ENCODE measurements around the gene HPCAL1.

HPCAL1 gene

GRCh38 chr2:10426726-10427617 lies 124.3 kb downstream of the HPCAL1 start:
- DNase-seq (ENCODE audit: low read depth in 2 of 2) = no peak

- DNase-seq (ENCODE audit: low read depth in 2 of 2) = no peak
Observed at GRCh38 chr2:10427618-10427949, 124.9 kb downstream of the HPCAL1 start.

DNA sequence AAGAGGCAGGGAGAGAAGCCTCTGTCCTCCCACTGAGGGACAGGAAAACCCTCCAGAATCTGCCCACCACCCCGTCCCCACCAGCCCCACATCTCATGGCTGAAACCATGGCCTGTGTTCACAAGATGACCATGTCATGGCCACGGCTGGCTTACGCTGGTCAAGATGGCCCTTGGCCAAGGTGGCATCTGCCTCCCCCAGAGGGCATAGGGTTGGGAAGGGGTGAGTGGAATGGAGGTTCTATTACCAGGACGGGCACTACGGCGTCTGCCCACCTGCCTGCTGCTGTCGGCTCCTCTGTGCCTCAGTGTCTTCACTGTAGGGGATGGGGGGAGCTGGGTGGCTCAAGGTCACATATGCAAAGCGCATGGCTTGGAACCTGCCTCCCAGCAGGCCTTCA lies 125.7 kb downstream of the HPCAL1 start:
- no peak for DNase-seq (ENCODE audit: low read depth in 2 of 2)

- no peak for DNase-seq (ENCODE audit: low read depth in 2 of 2)
Observed at GRCh38 chr2:10428924-10429323, 126.2 kb downstream of the HPCAL1 start.

DNA sequence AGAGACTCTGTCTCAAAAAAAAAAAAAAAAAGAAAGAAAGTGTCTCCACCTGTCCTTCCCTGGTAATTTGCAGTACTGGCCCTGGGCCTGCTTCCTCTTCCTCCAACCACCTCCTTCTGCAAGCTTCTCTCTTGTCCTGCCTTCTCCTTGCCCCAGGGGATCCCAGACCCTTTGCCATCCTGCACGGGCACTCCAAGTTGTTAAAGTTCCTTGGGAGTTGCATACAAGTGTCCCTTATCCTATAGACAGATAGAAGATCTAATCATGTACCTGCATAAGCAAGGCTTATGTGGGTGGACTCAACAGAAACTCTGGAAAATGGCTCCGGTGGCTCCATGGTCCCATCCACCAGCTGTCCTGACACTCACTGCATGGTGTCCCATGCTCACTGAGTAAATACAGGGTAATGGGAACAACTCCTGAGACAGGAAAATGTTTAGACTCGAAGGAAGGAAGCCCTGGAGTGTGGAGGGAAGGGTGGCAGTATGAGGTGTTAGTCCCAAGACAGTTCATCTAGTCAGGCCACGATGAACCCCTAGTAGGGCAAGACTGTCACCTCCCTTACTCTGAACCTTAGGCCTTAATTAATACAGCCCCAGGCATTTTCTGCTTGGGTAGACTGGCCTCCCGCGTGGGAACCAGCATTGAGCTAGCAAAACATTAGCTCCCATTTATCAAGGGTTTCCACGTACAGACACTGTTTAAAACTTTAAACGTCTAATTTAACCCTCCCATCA lies 128.3 kb downstream of the HPCAL1 start:
- DNase-seq (ENCODE audit: low read depth in 2 of 2) = no peak

- no peak for DNase-seq (ENCODE audit: low read depth in 2 of 2)
Observed at GRCh38 chr2:10431797-10432196, 129.1 kb downstream of the HPCAL1 start.

GRCh38 chr2:10432311-10433181 lies 129.8 kb downstream of the HPCAL1 start:
- no peak for DNase-seq (ENCODE audit: low read depth in 2 of 2)

GRCh38 chr2:10433264-10433946 lies 130.7 kb downstream of the HPCAL1 start:
- no peak for DNase-seq (ENCODE audit: low read depth in 2 of 2)

DNA sequence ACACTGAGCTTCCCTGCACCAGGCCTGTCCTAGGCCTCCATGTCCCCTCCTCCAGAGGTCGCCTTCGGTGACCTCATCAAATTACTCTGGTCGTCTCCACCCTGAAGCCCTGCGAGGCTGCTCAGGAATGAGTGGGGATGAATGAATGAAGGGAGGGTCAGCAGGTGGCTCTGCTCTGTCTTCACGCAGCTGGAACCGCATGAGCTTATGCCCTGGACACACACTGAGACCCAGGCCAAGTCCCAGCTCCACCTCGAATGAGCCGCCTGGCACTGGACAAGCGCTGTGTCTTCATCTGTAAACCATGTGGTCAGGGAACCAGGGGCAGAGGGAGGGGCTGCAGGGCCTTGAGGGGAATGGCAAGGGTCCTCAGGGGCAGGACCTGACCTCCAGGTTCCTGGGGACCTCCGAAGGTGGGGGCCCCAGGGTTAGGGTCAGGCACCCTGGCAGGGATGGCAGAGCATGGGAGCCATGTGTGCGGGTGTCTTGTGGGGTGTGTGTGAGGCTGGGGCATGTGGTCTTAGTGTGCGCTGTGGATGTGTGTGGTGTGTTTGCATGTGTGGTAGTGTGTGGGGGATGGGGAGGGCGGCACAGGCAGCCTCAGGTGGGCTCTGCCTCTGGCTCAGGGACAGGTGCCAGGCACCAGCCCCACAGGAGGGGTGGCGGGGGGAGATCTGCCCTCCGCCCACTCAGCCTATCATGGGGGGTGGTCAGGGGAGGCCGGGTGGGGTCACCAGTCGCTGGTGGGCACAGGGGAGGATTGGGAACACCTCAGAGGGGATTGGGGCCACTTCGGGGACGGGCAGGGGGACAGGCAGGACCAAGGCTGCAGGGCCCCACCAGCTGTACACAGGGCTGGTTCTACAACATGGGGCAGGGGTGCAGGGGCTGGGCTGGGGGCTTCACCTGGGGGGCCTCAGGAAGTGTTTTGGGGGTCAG lies 131.5 kb downstream of the HPCAL1 start:
- no peak for DNase-seq (ENCODE audit: low read depth in 2 of 2)

GRCh38 chr2:10434886-10435819 lies 132.4 kb downstream of the HPCAL1 start:
- DNase-seq (ENCODE audit: low read depth in 2 of 2) = no peak

GRCh38 chr2:10435820-10436204 lies 133.1 kb downstream of the HPCAL1 start:
- DNase-seq (ENCODE audit: low read depth in 2 of 2) = no peak

DNA sequence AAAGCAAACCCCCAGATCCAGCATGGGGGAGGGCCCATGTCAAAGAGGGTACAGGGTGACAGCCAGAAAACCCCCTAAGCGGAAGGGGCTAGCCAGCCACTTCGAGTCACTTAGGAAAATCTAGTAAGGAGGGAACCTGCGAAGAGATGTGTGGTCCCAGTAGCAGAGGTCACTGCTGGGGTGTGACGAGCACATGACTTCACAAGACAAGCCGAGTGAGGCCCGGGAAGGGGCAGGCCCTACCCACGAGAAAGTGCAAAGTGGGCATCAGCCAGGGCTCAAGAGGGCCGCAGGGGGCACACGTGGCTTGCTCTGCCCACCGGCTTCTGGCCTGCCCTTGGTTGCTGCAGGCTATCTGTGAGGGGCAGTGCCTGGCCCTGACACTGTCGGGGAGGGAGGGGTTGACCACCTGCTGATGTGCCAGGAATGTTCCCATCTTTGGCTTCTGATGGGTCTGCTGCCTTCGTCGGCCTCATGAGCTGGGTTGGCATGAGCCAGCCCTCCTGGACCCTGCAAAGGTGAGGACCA lies 133.9 kb downstream of the HPCAL1 start:
- DNase-seq (ENCODE audit: low read depth in 2 of 2) = no peak

DNA sequence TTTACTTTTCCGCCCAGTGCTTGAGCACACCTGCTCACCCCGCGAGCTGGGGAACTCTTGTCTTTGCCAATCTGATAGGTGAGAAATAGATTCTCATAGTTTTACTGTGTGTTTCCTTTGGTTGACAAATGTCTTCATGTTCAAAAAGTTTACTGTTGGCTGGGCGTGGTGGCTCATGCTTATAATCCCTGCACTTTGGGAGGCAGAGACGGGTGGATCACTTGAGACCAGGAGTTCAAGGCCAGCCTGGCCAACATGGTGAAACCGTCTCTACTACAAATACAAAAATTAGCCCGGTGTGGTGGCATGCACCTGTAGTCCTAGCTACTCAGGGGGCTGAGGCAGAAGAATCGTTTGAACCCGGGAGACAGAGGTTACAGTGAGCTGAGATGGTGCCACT lies 135.1 kb downstream of the HPCAL1 start:
- no peak for DNase-seq (ENCODE audit: low read depth in 2 of 2)

DNA sequence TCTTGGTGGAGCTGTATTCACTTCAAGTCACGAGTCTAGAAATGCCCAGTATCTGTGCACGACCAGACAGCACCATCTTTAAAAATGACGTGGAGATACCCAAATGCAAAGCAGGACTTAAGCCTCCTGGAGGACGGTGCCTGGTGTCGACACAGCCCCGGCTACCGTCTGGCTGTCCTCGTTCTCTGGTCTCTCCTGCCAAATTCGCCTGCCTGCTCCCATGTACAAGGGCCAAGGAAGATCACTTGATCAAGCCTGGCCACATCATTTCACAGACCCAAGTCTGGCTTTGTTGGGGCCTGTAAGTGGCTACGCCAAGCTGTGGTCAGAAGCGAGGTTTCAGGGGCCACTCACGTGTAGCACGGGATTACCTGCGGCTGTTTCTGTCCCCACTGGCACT lies 136.0 kb downstream of the HPCAL1 start:
- DNase-seq (ENCODE audit: low read depth in 2 of 2) = no peak

DNA sequence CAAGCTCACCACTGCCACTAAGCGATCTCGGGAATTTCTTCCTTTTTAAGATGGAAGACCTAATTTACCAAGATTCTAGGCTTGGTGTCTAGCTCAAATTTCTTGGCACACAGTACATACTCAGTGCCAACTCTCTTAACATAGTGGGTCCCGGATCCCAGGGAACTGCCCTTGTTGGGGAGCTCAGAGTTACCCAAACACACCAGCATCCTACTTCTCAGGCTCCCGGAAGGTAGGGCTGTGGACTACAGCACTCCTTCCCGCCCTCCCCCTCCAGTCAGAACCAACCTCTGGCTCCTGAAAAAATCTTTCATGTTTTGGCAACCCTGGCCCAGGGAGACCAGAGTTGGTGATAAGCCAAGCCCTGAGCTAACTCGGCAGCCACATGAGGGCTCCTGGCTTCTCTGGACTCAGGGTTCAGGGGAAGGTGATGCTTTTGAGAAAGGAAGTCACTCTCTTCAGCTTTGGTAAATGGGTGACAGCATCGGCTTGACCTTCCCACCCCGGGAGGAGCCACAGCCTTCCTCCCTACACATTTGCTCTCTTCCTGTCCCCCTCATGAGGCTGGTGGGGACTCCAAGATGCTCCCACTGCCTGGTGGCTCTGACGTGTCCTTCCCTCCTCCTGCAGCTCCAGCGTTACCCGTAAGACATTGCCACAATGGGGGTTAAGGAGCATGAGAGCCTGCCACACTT lies 136.6 kb downstream of the HPCAL1 start:
- DNase-seq (ENCODE audit: low read depth in 2 of 2) = no peak

DNA sequence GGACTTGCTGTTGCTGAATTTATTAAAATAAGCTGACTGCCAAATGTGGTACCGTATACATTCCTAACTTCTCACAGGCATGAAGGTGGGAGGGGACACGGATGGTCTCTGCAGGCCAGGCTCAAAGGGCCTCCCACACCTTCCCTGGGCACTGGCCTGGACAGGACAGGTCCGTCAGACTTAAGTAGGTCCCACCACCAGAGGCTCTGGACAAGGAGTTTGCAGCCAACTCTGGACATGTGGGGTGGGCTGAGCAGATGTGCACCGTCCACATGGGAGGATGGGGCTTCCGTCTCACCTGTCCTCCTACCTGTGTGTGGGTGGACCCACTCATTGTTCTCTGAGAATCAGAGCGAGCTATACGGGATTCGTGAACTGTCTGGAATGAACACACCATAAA lies 137.3 kb downstream of the HPCAL1 start:
- no peak for DNase-seq (ENCODE audit: low read depth in 2 of 2)

DNA sequence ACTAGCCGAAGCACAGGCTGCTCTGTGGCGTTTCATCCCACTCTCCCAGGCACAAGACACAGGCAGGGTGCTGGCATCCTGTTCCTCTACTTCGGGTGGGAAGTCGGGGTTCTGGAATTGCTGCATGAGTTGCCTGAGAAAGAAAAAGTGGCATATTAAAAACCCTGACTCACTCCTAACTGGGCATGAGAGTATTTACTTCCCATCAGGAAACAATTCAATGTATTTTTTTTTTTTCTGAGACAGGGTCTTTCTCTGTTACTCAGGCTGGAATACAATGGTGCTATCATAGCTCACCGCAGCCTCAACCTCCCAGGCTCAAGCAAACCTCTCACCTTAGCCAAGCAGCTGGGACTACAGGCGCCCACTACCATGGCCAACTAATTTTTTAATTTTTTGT lies 138.0 kb downstream of the HPCAL1 start:
- no peak for DNase-seq (ENCODE audit: low read depth in 2 of 2)

GRCh38 chr2:10441948-10442347 lies 139.2 kb downstream of the HPCAL1 start:
- no peak for DNase-seq (ENCODE audit: low read depth in 2 of 2)

All from fibroblast of skin of left biceps (primary cell).